Measurements from ENCODE around the gene TMSB15B. TPM values are rescaled to one million over a fixed set of nuclear protein-coding genes. Genes with fewer than 3 reads are reported as not detected.
"Not testable (repeated sequence)": the region's sequence is repeated elsewhere in the genome, so short reads cannot be mapped to it uniquely, and the experiment has no call there.

The TMSB15B gene
- total RNA-seq, 3 donors from 2014 or later = 0.49 to 4.4 (median 2.2) TPM

DNA sequence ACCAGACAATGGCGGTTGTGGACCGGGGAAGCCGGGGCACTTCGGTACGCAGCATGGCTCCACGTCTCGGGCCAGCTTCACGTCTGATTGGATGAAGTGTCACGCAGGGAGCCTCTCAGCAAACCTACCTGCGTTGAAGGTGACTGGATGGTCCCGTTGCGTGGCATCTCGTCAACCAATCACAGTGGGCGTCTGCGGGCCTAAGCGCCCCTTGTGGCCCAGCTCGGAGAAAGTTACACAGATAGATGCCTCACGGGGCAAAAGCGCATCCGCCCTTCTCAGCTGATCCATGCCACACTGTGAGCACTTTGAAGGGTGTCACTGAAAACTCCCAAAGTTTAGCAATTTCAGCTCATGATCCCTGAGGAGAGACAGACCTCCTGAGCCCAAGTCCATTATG is 51.2 kb downstream of the TMSB15B start, which contains the start of gene H2BW1:
H2BW1 (minus strand) TSS at position 103 of the 400 bp plus-strand sequence. CDS start 132 bp downstream, outside the sequence.
- ATAC-seq (no peak), DNase-seq (no peak)
- Histone ChIP-seq H3K4me3 (no peak within 1 kb of the TSS), H3K9me3 (no peaks in the 10 kb centered on the region), H3K36me3 (ENCODE audit: low read depth) (no peaks in the 10 kb centered on the region), H3K4me1 (ENCODE audit: low read depth) (no peaks in the 10 kb centered on the region)
- intact Hi-C loops (cut with DNase I, micrococcal nuclease) = no loop called here
- no peak for TF ChIP-seq CTCF (IDR thresholded peaks at IDR 0.05)

GRCh38 chrX:104015576-104015975 is 53.1 kb downstream of the TMSB15B start:
- DNase-seq; H3K9me3 ChIP-seq; H3K4me1 ChIP-seq (ENCODE audit: low read depth); intact Hi-C loops (cut with DNase I, micrococcal nuclease); ATAC-seq; H3K4me3 ChIP-seq; H3K36me3 ChIP-seq (ENCODE audit: low read depth): not testable (repeated sequence)

Other genes with a start within 250 kb of the TMSB15B start
- 10 to 100 TPM in 1 of 3 donors, 1 to 10 TPM in 2; 3.7 to 65.0 (median 4.9) TPM for gene PLP1, start 185.8 kb upstream of the TMSB15B start, total RNA-seq
- 1 to 10 TPM in 1 of 3 donors, under 1 TPM in 2; 0.69 to 8.0 (median 0.82) TPM for gene RAB9B, start 130.4 kb upstream of the TMSB15B start, total RNA-seq
- gene H2BW1, start 51.1 kb downstream of the TMSB15B start, total RNA-seq = not detected
- gene H2BW2, start 77.3 kb downstream of the TMSB15B start, total RNA-seq = not detected
- gene TMSB15C, start 113.6 kb downstream of the TMSB15B start, total RNA-seq = 1 to 10 TPM in 1 of 3 donors, under 1 TPM in 2; 0.84 to 2.6 (median 0.87) TPM
- 1 to 10 TPM in 1 of 3 donors, under 1 TPM in 2; 0.14 to 1.0 (median 0.55) TPM for gene ZCCHC18, start 149.9 kb downstream of the TMSB15B start, total RNA-seq
- 10 to 100 TPM in 1 of 3 donors, 1 to 10 TPM in 2; 7.2 to 18.0 (median 8.5) TPM for gene SLC25A53, start 194.4 kb downstream of the TMSB15B start, total RNA-seq
- 10 to 100 TPM; 18.3 to 22.2 (median 21.9) TPM for gene FAM199X, start 203.8 kb downstream of the TMSB15B start, total RNA-seq

All from mucosa of descending colon (tissue), 3 donors.